ENCODE data around the gene TDRD7. TPM values are rescaled to one million over a fixed set of nuclear protein-coding genes. Genes with fewer than 3 reads are reported as not detected.

Gene TDRD7
- total RNA-seq, 1 experiment from 2014 or later: 97.1 TPM

DNA sequence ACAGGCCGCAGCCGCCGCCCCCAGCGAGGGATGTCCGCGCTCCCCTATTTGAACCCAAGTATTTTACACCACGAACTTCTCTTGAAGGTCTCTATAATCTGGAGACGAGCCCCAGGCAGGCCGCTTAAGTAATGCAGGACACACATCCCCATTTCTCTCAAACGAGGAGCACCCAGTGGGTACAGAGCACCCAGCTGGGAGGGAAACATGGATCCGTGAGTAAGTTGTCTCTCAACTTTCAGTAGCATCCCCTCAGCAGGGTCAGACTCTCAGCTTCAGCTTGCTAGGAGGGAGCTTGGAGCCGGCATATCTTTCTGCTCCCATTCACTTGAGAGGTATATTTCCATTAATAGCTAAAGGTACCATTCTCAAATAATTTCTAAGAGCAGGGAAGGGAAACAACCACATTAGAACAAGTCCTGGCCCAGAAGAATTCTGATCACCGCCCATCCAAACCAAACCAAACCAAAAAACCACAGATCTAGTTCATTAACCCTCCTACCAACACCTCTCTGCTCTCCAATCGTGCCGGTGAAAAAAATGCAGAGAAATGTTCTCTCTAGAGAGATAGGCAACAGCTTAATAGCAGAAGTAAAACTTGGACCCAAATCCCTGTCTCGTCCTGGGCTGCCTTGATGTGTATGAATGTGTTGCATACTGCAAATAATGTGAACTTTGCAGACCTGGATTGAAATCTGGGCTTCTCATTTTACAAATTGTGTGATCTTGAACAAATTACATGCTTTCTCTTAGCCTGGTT is 910 bp downstream of the TDRD7 start:
- in situ Hi-C loops (cut with HindIII; ENCODE audit: low pct_unique_long_range_greater_than_20kb, low sequenced_read_pairs): no loop called here
- DNase-seq (ENCODE audit: low read depth, low spot score): peak; percentile 20

DNA sequence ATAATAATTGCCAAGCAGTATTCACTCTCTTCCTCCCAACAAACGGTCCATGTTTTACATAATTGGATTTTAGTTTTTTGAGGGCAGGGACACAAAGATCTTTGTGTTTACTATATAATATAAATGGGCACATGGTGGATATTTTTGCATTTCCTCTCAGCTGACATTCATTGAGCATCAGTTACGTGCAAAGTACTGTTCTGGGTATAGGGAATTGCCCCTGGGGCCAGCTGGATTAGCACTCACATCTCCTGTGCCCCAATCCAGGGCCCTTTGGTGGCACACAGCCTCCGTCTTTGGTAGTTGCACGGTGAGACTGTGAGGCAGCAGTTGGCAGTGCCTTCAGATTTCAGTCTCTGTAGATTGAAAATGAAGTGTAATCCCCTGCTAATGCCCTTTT is 1.6 kb downstream of the TDRD7 start:
- in situ Hi-C loops (cut with HindIII; ENCODE audit: low pct_unique_long_range_greater_than_20kb, low sequenced_read_pairs): no loop called here
- DNase-seq (ENCODE audit: low read depth, low spot score): peak; percentile 89

DNA sequence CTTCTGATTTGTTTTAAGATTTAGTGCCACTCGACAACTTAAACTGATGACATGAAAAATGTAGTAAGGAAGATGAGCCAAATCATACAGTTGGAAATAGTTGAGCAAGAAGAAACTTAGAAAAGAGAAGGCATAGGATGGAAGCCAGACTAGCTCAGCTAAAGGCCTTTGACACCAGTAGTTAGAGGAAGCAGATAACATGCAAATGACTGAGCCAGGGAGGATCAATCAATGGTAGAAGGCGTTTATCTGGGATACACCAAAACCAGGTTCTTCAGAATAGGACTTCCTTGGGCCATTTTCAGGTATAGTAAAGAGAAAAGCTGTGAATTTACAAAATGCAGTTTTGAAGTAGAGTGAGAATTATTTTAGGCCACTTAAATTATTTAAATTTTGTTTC is 3.2 kb downstream of the TDRD7 start:
- in situ Hi-C loops (cut with HindIII; ENCODE audit: low pct_unique_long_range_greater_than_20kb, low sequenced_read_pairs): no loop called here
- DNase-seq (ENCODE audit: low read depth, low spot score): no peak

DNA sequence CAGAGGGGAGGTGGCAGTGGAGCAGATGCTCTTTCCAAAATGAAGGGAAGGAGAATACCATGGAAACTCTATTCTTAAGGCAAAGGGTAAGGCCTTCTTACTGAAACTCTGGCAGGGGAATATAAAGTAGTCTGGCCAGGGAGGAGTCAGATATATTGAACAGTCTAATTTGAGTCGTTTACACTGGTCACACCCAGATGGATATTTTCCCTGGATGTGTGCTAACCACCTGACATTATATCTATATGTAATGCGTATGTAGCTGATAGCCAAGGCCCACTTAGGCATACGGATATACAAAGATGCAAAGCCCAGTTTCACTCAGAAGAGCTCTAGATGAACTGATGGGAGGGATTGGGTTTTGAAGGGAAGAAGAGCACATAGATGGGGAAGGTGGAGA is 7.0 kb downstream of the TDRD7 start:
- no peak for DNase-seq (ENCODE audit: low read depth, low spot score)
- in situ Hi-C loops (cut with HindIII; ENCODE audit: low pct_unique_long_range_greater_than_20kb, low sequenced_read_pairs): no loop called here

DNA sequence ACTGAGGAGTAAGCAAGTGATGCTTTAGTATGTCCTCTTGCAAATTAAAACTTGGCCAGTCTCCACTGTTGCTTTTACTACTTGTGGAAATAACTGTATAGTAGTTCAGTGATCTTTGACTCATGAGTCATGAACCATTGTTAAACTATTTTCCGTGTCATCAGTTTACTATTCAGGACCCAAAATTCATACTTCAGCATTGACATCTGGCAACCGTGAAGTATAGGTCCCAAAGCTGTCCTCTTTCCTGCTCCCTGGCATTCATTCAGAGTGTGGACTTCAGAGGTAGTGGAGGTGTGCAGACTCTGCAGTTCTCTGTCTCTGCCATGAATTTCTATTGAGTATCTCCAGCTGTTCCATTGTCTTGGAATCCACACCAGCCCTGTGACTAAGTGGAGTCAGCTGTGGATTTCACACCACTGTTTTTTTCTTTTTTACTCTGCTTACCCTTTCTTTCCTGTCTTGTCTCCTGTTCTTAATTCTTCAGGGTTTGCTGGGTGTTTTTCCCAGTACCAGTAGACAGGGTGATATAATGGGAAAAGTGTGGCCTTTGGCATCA is 7.5 kb downstream of the TDRD7 start:
- no peak for DNase-seq (ENCODE audit: low read depth, low spot score)
- in situ Hi-C loops (cut with HindIII; ENCODE audit: low pct_unique_long_range_greater_than_20kb, low sequenced_read_pairs): no loop called here

DNA sequence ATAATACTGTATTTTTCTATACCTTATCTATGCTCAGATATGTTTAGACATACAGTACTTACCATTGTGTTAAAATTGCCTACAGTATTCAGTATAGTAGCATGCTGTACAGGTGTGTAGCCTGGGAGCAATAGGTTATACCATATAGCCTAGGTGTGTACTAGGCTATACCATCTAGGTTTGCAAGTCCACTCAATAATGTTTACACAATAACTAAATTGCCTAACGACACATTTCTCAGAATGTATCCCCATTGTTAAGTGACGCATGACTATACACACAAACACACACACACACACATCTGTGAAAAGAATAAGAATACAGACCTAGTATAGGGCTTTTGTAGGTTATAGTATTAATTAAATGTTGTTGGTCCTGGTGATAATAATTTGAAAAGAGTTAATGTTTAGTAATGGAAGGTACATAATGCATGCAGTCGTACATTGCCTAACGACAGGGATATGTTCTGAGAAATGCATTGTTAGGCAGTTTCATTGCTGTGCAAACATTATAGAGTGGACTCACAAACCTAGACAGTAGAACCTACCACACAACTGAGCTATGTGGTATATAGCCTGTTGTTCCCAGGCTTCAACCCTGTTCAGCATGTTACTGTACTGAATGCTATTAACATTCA is 13.6 kb downstream of the TDRD7 start:
- no peak for DNase-seq (ENCODE audit: low read depth, low spot score)
- in situ Hi-C loops (cut with HindIII; ENCODE audit: low pct_unique_long_range_greater_than_20kb, low sequenced_read_pairs): no loop called here

DNA sequence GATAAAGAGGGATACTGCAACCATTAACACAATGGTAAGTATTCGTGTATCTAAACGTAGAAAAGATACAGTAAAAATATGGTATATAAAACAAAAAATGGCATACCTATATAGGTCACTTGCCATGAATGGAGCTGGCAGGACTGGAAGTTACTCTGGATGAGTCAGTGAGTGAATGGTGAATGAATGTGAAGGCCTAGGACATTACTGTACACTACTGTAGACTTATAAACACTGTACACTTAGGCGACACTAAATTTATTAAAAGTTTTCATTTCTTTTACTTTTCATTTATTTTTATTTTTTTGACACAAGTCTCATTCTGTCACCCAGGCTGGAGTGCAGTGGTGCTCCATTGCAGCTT is 14.1 kb downstream of the TDRD7 start:
- DNase-seq (ENCODE audit: low read depth, low spot score): no peak
- in situ Hi-C loops (cut with HindIII; ENCODE audit: low pct_unique_long_range_greater_than_20kb, low sequenced_read_pairs): no loop called here

DNA sequence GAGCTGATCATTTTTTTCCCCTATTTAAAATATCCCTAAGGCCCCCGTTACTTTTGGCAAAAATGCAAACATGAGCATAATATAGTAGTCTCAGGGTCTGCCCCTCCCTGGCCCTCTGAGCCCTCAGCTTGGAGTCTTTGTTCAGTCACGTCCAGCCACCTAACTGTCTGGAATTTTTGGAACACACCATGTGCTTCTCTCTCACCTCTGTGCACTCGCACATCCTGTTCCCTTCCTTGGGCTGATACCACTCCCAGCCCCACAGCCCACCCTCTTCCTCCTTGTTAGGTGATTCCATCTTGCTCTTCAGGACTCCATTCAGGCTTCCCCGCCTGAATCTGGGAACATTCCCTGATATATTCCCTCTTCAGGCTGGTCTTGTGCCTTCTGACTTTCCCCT is 16.0 kb downstream of the TDRD7 start:
- no peak for DNase-seq (ENCODE audit: low read depth, low spot score)
- in situ Hi-C loops (cut with HindIII; ENCODE audit: low pct_unique_long_range_greater_than_20kb, low sequenced_read_pairs): no loop called here

DNA sequence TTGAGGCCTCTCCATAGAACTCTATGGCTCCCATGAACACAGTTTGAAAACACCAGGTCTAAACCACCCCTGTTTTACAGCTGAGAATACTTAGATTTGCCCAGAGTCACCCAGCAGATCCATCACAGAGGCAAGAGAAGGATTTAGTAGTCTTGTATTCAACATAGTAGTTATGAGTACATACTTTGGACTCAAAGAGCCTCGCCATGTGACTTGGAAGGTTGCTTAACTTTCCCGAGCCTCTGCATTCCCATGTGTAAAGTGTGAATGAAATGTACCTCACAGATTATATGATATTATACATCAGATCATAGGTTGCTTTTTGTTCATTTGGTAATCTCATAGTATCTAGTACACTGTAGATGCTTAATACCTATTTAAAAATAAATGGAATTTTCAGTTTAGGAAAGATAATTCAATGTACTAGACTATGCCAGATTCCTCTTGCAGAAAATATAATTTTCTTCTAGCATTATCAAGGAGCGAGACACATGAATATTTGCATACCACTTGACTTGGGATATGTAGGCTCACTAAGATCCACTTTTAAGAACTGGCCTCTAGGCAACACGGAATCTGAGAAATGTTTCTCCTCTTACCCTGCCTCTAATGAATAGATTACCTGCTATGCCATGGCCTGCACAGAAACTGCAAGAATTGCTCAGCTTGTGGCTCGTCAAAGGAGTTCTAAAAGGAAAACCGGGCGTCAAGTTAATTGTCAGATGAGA is 18.6 kb downstream of the TDRD7 start:
- DNase-seq (ENCODE audit: low read depth, low spot score): no peak
- in situ Hi-C loops (cut with HindIII; ENCODE audit: low pct_unique_long_range_greater_than_20kb, low sequenced_read_pairs): no loop called here

DNA sequence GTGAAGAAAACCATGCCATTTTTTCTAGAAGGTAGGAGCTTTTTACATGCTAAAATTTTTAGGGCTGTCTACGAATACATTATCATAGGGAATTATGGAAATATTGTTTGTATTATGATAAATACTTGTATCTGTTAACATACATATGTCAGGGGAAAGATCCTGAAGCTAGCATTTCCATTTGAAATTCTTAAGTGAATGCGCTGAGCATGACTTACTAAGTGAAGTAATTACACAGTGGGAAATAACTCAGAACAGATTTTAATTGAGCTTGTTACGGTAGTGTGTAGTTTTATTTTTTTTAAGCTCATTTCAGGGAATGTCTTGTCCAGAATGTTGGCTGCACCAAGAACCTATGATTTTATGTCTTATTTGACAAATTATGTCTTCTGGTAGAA is 19.1 kb downstream of the TDRD7 start:
- no peak for DNase-seq (ENCODE audit: low read depth, low spot score)
- in situ Hi-C loops (cut with HindIII; ENCODE audit: low pct_unique_long_range_greater_than_20kb, low sequenced_read_pairs): no loop called here

DNA sequence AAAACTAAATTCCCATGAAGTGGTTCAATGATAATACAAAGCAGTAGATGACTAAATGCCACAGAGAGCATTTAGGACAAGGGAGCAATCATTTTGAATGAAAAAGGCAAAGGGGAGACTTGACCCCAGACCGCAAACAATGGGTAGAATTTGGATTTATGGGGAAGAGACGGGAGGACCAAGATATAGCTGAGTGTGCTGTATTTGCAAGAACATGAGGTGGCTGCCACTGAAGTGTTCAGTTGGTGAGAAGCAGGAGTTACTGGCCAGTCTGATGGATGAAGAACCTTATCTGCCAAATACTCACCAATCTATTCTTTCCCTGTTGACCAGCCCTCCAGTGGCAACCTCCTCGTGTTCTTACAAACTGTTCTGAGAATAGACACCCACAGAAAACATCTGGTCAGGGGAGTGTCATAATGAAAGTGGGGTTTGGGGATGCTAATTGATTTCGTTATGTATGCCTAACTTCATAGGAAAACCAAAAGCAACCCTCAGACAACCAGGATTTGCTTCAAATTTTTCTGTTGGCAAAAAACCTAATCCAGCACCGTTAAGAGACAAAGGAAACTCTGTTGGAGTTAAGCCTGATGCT is 19.8 kb downstream of the TDRD7 start:
- in situ Hi-C loops (cut with HindIII; ENCODE audit: low pct_unique_long_range_greater_than_20kb, low sequenced_read_pairs): no loop called here
- DNase-seq (ENCODE audit: low read depth, low spot score): no peak

DNA sequence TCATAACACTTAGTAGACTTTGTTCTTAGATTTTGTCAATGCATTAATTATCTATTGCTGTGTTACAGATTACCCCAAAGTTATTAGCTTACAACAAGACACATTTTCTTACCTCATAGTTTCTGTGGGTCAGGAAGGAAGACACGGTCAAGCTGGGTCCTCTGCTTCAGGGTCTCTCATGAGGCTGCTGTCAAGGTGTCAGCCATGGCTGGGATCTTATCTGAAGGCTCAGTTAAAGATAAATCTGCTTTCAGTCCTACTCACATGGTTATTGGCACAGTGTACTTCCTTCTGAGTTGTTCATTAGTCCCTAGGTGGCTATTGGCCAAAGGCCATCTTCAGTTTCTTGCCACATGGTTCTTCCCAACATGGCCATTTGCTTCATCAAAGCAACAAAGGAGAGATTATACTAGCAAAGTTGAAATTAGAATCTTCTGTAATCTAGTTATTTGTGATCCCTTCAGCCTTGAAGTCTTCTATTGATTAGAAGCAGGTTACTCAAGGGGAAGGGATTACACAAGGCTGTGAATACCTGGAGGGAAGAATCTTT is 25.2 kb downstream of the TDRD7 start:
- in situ Hi-C loops (cut with HindIII; ENCODE audit: low pct_unique_long_range_greater_than_20kb, low sequenced_read_pairs): no loop called here
- DNase-seq (ENCODE audit: low read depth, low spot score): peak; percentile 34

DNA sequence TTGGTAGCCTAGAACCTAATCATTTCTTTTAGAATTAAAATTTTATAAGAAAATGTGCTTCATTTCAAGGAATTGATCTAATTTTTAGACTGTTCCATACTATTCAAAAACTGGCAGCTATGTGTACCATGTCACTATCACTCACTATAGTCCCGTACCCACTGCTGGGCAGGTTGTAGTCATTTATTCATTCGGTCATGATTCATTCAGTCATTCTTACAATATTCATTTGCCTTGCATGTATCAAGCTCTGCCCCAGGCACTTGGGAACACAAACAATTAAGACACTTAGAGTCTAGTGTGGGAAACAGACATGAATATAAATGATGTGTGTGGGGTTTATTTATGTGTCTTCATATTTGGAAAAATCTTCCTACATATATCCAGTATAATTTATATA is 26.4 kb downstream of the TDRD7 start:
- no peak for DNase-seq (ENCODE audit: low read depth, low spot score)
- in situ Hi-C loops (cut with HindIII; ENCODE audit: low pct_unique_long_range_greater_than_20kb, low sequenced_read_pairs): no loop called here

DNA sequence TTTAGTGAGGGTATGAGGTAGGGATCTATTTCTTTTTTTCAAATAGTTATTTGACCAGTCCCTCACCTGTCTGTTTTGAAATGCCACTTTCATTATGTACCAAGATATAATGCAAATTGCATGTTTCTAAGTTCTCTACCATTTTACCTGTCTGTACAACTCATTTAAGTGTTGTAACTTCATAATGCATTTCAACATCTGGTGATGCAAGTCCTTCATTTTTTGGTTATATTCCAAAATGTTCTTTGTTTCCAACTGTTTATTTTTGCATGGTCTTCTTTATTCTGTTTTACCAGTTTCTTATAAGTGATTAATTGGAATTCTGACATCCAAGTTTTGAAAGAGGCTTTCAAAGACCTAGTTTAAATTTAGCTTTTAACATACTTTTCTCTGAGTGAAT is 26.8 kb downstream of the TDRD7 start:
- in situ Hi-C loops (cut with HindIII; ENCODE audit: low pct_unique_long_range_greater_than_20kb, low sequenced_read_pairs): no loop called here
- DNase-seq (ENCODE audit: low read depth, low spot score): no peak

DNA sequence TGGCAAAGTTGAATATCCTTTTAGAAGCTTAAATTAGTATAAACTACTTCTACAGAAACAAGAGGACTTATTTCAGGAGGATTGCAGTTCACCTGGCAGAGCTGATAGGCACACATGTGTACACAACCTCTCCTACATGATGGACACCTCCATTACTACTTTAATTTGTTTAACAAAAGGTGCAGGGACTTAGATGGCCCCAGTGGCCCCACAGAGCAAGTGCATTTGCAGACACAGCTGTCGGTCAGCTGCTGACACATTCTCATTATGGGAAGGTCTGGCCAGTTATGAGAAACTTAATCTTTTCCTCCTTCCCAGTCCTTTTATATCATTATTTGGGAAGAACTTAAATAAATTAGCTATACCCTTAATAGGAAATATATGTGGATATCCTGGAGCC is 28.3 kb downstream of the TDRD7 start:
- DNase-seq (ENCODE audit: low read depth, low spot score): no peak
- in situ Hi-C loops (cut with HindIII; ENCODE audit: low pct_unique_long_range_greater_than_20kb, low sequenced_read_pairs): no loop called here

DNA sequence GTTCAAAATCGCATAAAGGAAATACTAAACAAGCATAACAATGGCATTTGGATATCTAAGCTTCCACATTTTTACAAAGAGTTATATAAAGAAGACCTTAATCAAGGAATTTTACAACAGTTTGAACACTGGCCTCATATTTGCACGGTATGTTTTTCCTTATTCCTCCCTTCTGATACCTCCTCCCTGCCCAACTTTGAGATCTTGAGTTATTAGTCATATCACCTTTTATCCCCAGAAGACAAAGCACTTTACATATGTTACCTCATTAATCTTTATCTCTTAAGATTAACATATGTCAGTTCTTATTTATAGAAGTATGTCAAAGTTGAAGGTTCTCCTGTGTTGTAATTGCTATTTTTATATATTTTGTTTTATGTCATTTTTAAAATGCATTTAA is 29.8 kb downstream of the TDRD7 start:
- in situ Hi-C loops (cut with HindIII; ENCODE audit: low pct_unique_long_range_greater_than_20kb, low sequenced_read_pairs): no loop called here
- no peak for DNase-seq (ENCODE audit: low read depth, low spot score)

DNA sequence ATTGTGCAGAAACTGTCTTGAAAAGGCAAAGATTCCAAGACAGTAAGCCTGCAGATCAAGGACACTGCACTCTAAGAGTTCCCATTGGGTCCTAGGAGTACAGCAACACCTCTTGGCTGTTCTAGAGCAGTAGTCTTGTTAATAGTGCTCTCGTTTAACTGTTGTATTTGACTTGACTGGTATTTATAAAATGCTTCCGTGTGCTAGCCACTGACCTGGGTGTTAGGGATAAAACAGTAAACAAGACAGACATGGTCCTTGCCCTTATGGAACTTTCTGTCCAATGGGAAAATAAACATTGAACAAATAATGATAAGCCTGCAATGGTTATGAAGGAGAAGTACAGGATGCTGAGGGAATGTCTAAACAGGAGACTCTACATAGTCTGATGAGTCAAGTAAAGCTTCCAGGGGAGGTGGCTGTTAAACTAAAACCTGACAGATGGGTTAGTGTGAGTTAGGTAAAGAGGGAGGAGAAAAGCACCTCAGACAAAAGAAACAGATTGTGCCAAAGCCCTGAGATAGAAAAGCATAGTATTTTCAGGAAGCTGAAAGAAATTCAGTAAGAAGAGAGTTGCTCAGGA is 33.3 kb downstream of the TDRD7 start:
- in situ Hi-C loops (cut with HindIII; ENCODE audit: low pct_unique_long_range_greater_than_20kb, low sequenced_read_pairs): no loop called here
- no peak for DNase-seq (ENCODE audit: low read depth, low spot score)

DNA sequence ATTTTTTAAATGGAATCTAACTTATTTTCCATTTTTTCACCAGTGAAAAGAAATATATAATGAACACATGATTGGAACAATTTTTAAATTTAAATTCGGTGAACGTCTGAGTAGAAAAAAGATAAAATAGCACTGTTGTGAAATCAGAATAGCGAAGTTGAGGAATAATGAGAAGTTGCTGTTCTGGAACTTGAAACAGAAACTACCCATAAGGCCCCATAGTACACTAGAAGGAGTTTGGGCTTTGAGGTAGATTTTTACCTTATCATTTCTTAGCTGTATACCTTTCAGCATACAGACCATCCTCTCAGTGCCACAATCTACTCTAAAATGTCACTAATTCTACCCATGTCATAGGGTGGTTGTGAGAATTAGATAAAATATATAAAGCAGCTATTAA is 35.1 kb downstream of the TDRD7 start:
- in situ Hi-C loops (cut with HindIII; ENCODE audit: low pct_unique_long_range_greater_than_20kb, low sequenced_read_pairs): no loop called here
- DNase-seq (ENCODE audit: low read depth, low spot score): no peak

Data from SK-MEL-5 (cell line).